HT-29 (cell line): ENCODE data around the gene B4GALT3. TPM values are rescaled to one million over a fixed set of nuclear protein-coding genes. Genes with fewer than 3 reads are reported as not detected.

Source experiments
- DNase-seq: peaks from one replicate; pipeline ENCODE4 v3.0.0-alpha.2; 2015; ENCODE audit warnings: low spot score
- small RNA-seq: library from RNA; depleted of rRNA; stranded (forward); fragments of <200 nt; gene quantifications from one replicate; pipeline ENCODE3, GENCODE V24; 2014
- total RNA-seq: library from RNA; depleted of rRNA; stranded (reverse); fragments of >200 nt; shearing (Covaris generic); gene quantifications from 2 replicates; pipeline ENCODE4 v1.2.3, GENCODE V29; 2014; rRNA removed

B4GALT3 gene
- total RNA-seq, 1 experiment from 2014 or later = 70.7 TPM

GRCh38 chr1:161130266-161130665 lies 47.0 kb downstream of the B4GALT3 start:
- DNase-seq = no peak

- DNase-seq = no peak
Measured at GRCh38 chr1:161128591-161129420, 48.5 kb downstream of the B4GALT3 start.

- DNase-seq = no peak
Measured at GRCh38 chr1:161127649-161128048, 49.7 kb downstream of the B4GALT3 start.

GRCh38 chr1:161122967-161123366 lies 54.3 kb downstream of the B4GALT3 start:
- no peak for DNase-seq

GRCh38 chr1:161121834-161122233 lies 55.5 kb downstream of the B4GALT3 start:
- DNase-seq = no peak

Small RNAs within 50 kb of the gene (small RNA-seq; reads per million reads assigned to genes)
- gene RF01225 = not detected

Other genes starting within 250 kb of the B4GALT3 start
- gene ITLN2, start 222.7 kb downstream of the B4GALT3 start, total RNA-seq = not detected in 2 replicates
- 128 and 154 TPM in 2 replicates for gene F11R, start 156.4 kb downstream of the B4GALT3 start, total RNA-seq
- gene TSTD1, start 138.5 kb downstream of the B4GALT3 start, total RNA-seq = 121 and 139 TPM in 2 replicates
- gene USF1, start 131.5 kb downstream of the B4GALT3 start, total RNA-seq = 78.4 and 79.3 TPM in 2 replicates
- gene ARHGAP30, start 107.6 kb downstream of the B4GALT3 start, total RNA-seq = 0.58 and 0.86 TPM in 2 replicates
- gene NECTIN4, start 87.9 kb downstream of the B4GALT3 start, total RNA-seq = 8.6 and 10.4 TPM in 2 replicates
- gene KLHDC9, start 79.1 kb downstream of the B4GALT3 start, total RNA-seq = 3.8 and 5.5 TPM in 2 replicates
- 67.7 and 70.5 TPM in 2 replicates for gene PFDN2, start 59.5 kb downstream of the B4GALT3 start, total RNA-seq
- gene NIT1, start 59.4 kb downstream of the B4GALT3 start, total RNA-seq = 25.1 and 30.8 TPM in 2 replicates
- 36.6 and 40.8 TPM in 2 replicates for gene DEDD, start 44.8 kb downstream of the B4GALT3 start, total RNA-seq
- 66.4 and 81.3 TPM in 2 replicates for gene UFC1, start 23.5 kb downstream of the B4GALT3 start, total RNA-seq
- 20.8 and 24.6 TPM in 2 replicates for gene USP21, start 18.0 kb downstream of the B4GALT3 start, total RNA-seq
- 11.7 and 14.3 TPM in 2 replicates for gene PPOX, start 11.1 kb downstream of the B4GALT3 start, total RNA-seq
- not detected in 2 replicates for gene ADAMTS4, start 21.5 kb upstream of the B4GALT3 start, total RNA-seq
- gene NDUFS2, start 24.9 kb upstream of the B4GALT3 start, total RNA-seq = 90.6 and 122 TPM in 2 replicates
- not detected in 2 replicates for gene FCER1G, start 37.8 kb upstream of the B4GALT3 start, total RNA-seq
- gene APOA2, start 46.1 kb upstream of the B4GALT3 start, total RNA-seq = 0.52 TPM in 1 of 2 replicates, not detected in the other
- 3.5 and 3.6 TPM in 2 replicates for gene TOMM40L, start 48.6 kb upstream of the B4GALT3 start, total RNA-seq
- not detected in 2 replicates for gene NR1I3, start 60.7 kb upstream of the B4GALT3 start, total RNA-seq
- not detected in 2 replicates for gene PCP4L1, start 81.2 kb upstream of the B4GALT3 start, total RNA-seq
- gene MPZ, start 132.5 kb upstream of the B4GALT3 start, total RNA-seq = 0.16 and 0.41 TPM in 2 replicates
- 16.6 and 17.1 TPM in 2 replicates for gene SDHC, start 136.9 kb upstream of the B4GALT3 start, total RNA-seq
- not detected in 2 replicates for gene CFAP126, start 190.4 kb upstream of the B4GALT3 start, total RNA-seq